ENCODE data around the gene SORCS2.

GRCh38 chr4:7427361-7427760 lies 235.0 kb downstream of the SORCS2 start:
- no peak for TF ChIP-seq POLR2AphosphoS5 (IDR thresholded peaks at IDR 0.05; ENCODE audit: low read depth, low read length)
- no peak for TF ChIP-seq SIN3A (IDR thresholded peaks at IDR 0.05; ENCODE audit: borderline replicate concordance, insufficient read depth, low read length)

Measured in PFSK-1 (cell line).